Measurements from ENCODE around the gene DDX3X. TPM values are rescaled to one million over a fixed set of nuclear protein-coding genes. Genes with fewer than 3 reads are reported as not detected.

DDX3X gene
- total and polyA plus RNA-seq, 9 of the 15 experiments (the other 6 are each of a cell fraction or from before 2014, with no cell fraction given), result 51.3 to 232 (median 138) TPM

DNA sequence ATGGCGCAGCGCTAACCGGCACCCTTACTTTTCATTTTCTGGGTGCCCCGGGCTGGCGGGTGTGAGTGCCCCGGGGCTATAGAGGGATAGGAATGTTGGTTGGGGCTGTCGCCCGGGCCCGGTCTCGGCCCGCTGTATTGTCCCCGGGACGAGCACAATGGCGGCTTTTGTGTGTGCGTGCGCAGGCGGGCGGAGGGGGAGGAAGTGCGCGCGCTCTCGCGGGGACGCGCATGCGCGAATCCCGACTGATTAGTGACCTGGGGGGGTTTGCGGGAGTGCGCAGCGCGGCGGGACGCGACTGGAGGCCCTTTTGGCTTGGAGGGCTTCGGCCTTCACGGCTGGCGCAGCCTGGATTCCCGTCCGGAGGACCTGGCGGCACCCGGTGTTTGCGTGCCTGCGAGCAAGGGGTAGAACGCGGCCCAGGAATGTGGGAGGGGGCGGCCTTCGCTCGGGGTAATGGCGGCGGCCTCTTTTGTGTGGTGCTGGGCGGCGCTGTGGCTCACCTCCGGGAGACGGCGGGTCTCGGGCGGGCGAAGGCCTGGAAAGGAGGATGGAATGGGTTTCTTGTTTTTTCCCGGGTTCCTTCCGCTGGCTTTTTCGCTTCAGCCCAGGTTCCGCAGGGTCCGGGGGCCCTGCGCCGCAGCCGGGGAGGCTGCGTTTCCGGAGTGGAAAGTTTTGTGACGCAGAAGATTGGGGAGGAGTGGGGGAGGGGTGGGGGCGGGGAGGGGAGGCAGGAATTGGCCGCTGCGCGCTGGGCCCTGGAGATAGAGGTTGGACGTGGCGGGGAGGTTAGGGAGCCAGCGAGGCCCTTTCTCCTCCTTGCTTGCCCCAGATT is 618 bp downstream of the DDX3X start (continued):
- TF ChIP-seq, protein P1, sequence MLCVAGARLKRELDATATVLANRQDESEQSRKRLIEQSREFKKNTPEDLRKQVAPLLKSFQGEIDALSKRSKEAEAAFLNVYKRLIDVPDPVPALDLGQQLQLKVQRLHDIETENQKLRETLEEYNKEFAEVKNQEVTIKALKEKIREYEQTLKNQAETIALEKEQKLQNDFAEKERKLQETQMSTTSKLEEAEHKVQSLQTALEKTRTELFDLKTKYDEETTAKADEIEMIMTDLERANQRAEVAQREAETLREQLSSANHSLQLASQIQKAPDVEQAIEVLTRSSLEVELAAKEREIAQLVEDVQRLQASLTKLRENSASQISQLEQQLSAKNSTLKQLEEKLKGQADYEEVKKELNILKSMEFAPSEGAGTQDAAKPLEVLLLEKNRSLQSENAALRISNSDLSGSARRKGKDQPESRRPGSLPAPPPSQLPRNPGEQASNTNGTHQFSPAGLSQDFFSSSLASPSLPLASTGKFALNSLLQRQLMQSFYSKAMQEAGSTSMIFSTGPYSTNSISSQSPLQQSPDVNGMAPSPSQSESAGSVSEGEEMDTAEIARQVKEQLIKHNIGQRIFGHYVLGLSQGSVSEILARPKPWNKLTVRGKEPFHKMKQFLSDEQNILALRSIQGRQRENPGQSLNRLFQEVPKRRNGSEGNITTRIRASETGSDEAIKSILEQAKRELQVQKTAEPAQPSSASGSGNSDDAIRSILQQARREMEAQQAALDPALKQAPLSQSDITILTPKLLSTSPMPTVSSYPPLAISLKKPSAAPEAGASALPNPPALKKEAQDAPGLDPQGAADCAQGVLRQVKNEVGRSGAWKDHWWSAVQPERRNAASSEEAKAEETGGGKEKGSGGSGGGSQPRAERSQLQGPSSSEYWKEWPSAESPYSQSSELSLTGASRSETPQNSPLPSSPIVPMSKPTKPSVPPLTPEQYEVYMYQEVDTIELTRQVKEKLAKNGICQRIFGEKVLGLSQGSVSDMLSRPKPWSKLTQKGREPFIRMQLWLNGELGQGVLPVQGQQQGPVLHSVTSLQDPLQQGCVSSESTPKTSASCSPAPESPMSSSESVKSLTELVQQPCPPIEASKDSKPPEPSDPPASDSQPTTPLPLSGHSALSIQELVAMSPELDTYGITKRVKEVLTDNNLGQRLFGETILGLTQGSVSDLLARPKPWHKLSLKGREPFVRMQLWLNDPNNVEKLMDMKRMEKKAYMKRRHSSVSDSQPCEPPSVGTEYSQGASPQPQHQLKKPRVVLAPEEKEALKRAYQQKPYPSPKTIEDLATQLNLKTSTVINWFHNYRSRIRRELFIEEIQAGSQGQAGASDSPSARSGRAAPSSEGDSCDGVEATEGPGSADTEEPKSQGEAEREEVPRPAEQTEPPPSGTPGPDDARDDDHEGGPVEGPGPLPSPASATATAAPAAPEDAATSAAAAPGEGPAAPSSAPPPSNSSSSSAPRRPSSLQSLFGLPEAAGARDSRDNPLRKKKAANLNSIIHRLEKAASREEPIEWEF (CRISPR knock-in tag; IDR thresholded peaks at IDR 0.05), result no peak
- TF ChIP-seq, protein P2, sequence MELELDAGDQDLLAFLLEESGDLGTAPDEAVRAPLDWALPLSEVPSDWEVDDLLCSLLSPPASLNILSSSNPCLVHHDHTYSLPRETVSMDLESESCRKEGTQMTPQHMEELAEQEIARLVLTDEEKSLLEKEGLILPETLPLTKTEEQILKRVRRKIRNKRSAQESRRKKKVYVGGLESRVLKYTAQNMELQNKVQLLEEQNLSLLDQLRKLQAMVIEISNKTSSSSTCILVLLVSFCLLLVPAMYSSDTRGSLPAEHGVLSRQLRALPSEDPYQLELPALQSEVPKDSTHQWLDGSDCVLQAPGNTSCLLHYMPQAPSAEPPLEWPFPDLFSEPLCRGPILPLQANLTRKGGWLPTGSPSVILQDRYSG (tag; conservative IDR thresholded peaks at IDR 0.05; ENCODE audit: low read depth), result no peak
- TF ChIP-seq, protein P3, sequence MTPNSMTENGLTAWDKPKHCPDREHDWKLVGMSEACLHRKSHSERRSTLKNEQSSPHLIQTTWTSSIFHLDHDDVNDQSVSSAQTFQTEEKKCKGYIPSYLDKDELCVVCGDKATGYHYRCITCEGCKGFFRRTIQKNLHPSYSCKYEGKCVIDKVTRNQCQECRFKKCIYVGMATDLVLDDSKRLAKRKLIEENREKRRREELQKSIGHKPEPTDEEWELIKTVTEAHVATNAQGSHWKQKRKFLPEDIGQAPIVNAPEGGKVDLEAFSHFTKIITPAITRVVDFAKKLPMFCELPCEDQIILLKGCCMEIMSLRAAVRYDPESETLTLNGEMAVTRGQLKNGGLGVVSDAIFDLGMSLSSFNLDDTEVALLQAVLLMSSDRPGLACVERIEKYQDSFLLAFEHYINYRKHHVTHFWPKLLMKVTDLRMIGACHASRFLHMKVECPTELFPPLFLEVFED (CRISPR knock-in tag; conservative IDR thresholded peaks at IDR 0.05), result no peak
- peak in 1 of 2 experiments; percentile 26; a peak in 2 of 4 replicates for TF ChIP-seq SIN3A (IDR thresholded peaks at IDR 0.05; ENCODE audit: borderline replicate concordance in 2 of 2, control insufficient read depth in 1 of 2, low read depth in 2 of 2, low read length in 2 of 2)
- TF ChIP-seq ZNF699 (CRISPR knock-in tag; IDR thresholded peaks at IDR 0.05; ENCODE audit: insufficient replicate concordance), result no peak
- TF ChIP-seq, protein P4, sequence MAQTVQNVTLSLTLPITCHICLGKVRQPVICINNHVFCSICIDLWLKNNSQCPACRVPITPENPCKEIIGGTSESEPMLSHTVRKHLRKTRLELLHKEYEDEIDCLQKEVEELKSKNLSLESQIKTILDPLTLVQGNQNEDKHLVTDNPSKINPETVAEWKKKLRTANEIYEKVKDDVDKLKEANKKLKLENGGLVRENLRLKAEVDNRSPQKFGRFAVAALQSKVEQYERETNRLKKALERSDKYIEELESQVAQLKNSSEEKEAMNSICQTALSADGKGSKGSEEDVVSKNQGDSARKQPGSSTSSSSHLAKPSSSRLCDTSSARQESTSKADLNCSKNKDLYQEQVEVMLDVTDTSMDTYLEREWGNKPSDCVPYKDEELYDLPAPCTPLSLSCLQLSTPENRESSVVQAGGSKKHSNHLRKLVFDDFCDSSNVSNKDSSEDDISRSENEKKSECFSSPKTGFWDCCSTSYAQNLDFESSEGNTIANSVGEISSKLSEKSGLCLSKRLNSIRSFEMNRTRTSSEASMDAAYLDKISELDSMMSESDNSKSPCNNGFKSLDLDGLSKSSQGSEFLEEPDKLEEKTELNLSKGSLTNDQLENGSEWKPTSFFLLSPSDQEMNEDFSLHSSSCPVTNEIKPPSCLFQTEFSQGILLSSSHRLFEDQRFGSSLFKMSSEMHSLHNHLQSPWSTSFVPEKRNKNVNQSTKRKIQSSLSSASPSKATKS (CRISPR knock-in tag; IDR thresholded peaks at IDR 0.05), result no peak
- TF ChIP-seq NCOA2 (IDR thresholded peaks at IDR 0.05; ENCODE audit: partially characterized antibody in 2 of 2), result no peak
- TF ChIP-seq, protein P5, sequence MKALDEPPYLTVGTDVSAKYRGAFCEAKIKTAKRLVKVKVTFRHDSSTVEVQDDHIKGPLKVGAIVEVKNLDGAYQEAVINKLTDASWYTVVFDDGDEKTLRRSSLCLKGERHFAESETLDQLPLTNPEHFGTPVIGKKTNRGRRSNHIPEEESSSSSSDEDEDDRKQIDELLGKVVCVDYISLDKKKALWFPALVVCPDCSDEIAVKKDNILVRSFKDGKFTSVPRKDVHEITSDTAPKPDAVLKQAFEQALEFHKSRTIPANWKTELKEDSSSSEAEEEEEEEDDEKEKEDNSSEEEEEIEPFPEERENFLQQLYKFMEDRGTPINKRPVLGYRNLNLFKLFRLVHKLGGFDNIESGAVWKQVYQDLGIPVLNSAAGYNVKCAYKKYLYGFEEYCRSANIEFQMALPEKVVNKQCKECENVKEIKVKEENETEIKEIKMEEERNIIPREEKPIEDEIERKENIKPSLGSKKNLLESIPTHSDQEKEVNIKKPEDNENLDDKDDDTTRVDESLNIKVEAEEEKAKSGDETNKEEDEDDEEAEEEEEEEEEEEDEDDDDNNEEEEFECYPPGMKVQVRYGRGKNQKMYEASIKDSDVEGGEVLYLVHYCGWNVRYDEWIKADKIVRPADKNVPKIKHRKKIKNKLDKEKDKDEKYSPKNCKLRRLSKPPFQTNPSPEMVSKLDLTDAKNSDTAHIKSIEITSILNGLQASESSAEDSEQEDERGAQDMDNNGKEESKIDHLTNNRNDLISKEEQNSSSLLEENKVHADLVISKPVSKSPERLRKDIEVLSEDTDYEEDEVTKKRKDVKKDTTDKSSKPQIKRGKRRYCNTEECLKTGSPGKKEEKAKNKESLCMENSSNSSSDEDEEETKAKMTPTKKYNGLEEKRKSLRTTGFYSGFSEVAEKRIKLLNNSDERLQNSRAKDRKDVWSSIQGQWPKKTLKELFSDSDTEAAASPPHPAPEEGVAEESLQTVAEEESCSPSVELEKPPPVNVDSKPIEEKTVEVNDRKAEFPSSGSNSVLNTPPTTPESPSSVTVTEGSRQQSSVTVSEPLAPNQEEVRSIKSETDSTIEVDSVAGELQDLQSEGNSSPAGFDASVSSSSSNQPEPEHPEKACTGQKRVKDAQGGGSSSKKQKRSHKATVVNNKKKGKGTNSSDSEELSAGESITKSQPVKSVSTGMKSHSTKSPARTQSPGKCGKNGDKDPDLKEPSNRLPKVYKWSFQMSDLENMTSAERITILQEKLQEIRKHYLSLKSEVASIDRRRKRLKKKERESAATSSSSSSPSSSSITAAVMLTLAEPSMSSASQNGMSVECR (CRISPR knock-in tag; IDR thresholded peaks at IDR 0.05), result peak; percentile 46; the same call in 1 of the 2 replicates
- no peak for TF ChIP-seq ZNF436 (CRISPR knock-in tag; IDR thresholded peaks at IDR 0.05)
